Endothelial cell of umbilical vein (primary cell): ENCODE results near the gene SSUH2.

ENCODE experiments used
- EZH2 ChIP-seq: IDR thresholded peaks from 2 replicates; pipeline ENCODE4 v1.6.1; 2012; ENCODE audit warnings: borderline replicate concordance, low read depth, mild to moderate bottlenecking, moderate library complexity, low read length, inconsistent platforms; ENCODE audit not compliant: severe bottlenecking
- FOS ChIP-seq: IDR thresholded peaks from 2 replicates; pipeline ENCODE4 v1.6.1; 2011; ENCODE audit warnings: mild to moderate bottlenecking, low read length, moderate library complexity, borderline replicate concordance; ENCODE audit not compliant: insufficient read depth
- GATA2 ChIP-seq: IDR thresholded peaks from 2 replicates; pipeline ENCODE4 v1.7.0; 2011; ENCODE audit warnings: low read depth, mild to moderate bottlenecking, moderate library complexity, mixed read lengths, low read length; ENCODE audit not compliant: insufficient read length, insufficient read depth
- MAX ChIP-seq: IDR thresholded peaks from 2 replicates; pipeline ENCODE4 v1.6.1; 2011; ENCODE audit not compliant: insufficient read depth, insufficient read length
- POLR2A ChIP-seq: IDR thresholded peaks from 2 replicates; pipeline ENCODE4 v1.6.1; 2012; ENCODE audit warnings: low read depth, mild to moderate bottlenecking, control low read depth, low read length
- POLR2AphosphoS5 ChIP-seq: IDR thresholded peaks from 2 replicates; pipeline ENCODE4 v1.6.1; 2012; ENCODE audit warnings: low read depth, mild to moderate bottlenecking, control low read depth, low read length, moderate library complexity; ENCODE audit not compliant: insufficient read depth
- TF ChIP-seq, protein P1 (sequence below), 2 donors: IDR thresholded peaks; 1 replicate in 1 of 2; 2 replicates in 1 of 2; pipeline ENCODE4 v1.5.1; 2011; ENCODE audit warnings: low read length in 2 of 2, mild to moderate bottlenecking in 2 of 2, moderate library complexity in 2 of 2, control low read depth in 1 of 2, inconsistent platforms in 1 of 2, low read depth in 1 of 2; ENCODE audit not compliant: insufficient read depth in 1 of 2; ENCODE audit errors: extremely low read depth in 1 of 2

DNA sequence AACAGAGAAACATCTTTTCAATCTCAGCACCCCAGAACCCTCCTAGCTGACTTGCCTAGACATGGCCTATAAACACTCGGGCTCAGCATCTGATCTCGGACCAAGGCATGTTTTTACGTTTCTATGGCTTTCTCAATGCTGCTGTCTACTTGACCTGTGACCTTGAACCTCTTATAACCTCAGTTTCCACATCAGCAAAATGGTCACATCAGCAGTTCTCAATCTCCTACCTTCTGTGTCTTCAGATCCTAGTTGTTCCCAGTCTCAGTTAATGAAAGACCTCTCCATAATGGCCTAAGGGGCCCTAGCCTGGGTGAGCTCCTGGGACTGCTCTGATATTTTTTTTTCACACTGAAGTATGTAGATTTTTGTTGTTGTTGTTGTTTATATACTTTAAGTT is 39.6 kb downstream of the SSUH2 start:
- TF ChIP-seq POLR2A (no peak), EZH2 (no peak), MAX (no peak), FOS (no peak), GATA2 (no peak), POLR2AphosphoS5 (no peak)
- TF ChIP-seq, protein P1, sequence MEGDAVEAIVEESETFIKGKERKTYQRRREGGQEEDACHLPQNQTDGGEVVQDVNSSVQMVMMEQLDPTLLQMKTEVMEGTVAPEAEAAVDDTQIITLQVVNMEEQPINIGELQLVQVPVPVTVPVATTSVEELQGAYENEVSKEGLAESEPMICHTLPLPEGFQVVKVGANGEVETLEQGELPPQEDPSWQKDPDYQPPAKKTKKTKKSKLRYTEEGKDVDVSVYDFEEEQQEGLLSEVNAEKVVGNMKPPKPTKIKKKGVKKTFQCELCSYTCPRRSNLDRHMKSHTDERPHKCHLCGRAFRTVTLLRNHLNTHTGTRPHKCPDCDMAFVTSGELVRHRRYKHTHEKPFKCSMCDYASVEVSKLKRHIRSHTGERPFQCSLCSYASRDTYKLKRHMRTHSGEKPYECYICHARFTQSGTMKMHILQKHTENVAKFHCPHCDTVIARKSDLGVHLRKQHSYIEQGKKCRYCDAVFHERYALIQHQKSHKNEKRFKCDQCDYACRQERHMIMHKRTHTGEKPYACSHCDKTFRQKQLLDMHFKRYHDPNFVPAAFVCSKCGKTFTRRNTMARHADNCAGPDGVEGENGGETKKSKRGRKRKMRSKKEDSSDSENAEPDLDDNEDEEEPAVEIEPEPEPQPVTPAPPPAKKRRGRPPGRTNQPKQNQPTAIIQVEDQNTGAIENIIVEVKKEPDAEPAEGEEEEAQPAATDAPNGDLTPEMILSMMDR (IDR thresholded peaks at IDR 0.05; ENCODE audit: extremely low read depth in 1 of 2, insufficient read depth in 1 of 2, low read depth in 1 of 2, low read length in 2 of 2), result no peak
